MCF 10A (cell line): ENCODE measurements around the gene ALDH1A2. TPM values are rescaled to one million over a fixed set of nuclear protein-coding genes. Genes with fewer than 3 reads are reported as not detected.

Experiments used
- BruUV-seq: library from RNA; stranded (reverse); fragments of 400-500 nt; replicated peaks from 2 replicates; lab custom pipeline; 2021; lab: Mats Ljungman, UMichigan
- CTCF ChIA-PET: fragments of 300-600 bp; sonication (Branson Sonifier 250); formaldehyde crosslinking; extraction: SDS; loops from one replicate; lab custom pipeline; 2021; ENCODE audit warnings: antibody characterized with exemption, inconsistent platforms; lab: Yijun Ruan, JAX
- POLR2A ChIA-PET: fragments of 300-600, 350-650 bp; sonication (Branson Sonifier 250); formaldehyde crosslinking; extraction: SDS; loops from one replicate; lab custom pipeline; 2020; ENCODE audit warnings: antibody characterized with exemption, inconsistent platforms; lab: Yijun Ruan, JAX
- DNase-seq: peaks from one replicate; pipeline ENCODE4 v3.0.0-alpha.2; 2018; ENCODE audit not compliant: unreplicated experiment
- H3K27ac Mint-ChIP-seq: one replicate; pipeline ENCODE4 v1.8.0; 2022; ENCODE audit warnings: mild to moderate bottlenecking, low read depth, mixed read lengths; ENCODE audit not compliant: unreplicated experiment
- H3K27me3 Mint-ChIP-seq: one replicate; pipeline ENCODE4 v1.8.0; 2022; ENCODE audit warnings: mixed read lengths; ENCODE audit not compliant: insufficient read depth, unreplicated experiment
- H3K36me3 Mint-ChIP-seq: one replicate; pipeline ENCODE4 v1.8.0; 2022; ENCODE audit warnings: mild to moderate bottlenecking, moderate library complexity, mixed read lengths; ENCODE audit not compliant: insufficient read depth, unreplicated experiment
- H3K4me1 Mint-ChIP-seq: one replicate; pipeline ENCODE4 v1.8.0; 2022; ENCODE audit warnings: mixed read lengths; ENCODE audit not compliant: insufficient read depth, unreplicated experiment
- H3K4me3 Mint-ChIP-seq: one replicate; pipeline ENCODE4 v1.8.0; 2022; ENCODE audit warnings: mild to moderate bottlenecking, moderate library complexity, mixed read lengths; ENCODE audit not compliant: unreplicated experiment
- H3K9me3 Mint-ChIP-seq: one replicate; pipeline ENCODE4 v1.8.0; 2022; ENCODE audit warnings: mixed read lengths; ENCODE audit not compliant: unreplicated experiment
- intact Hi-C: fragments of 100-400 bp; cut with micrococcal nuclease; formaldehyde crosslinking; loops from 2 replicates; pipeline ENCODE4 v1.14.1; 2022
- total RNA-seq: library from RNA; stranded (reverse); gene quantifications from 2 replicates; pipeline ENCODE4 v1.2.3, GENCODE V29; 2022
- TF ChIP-seq, protein P1 (sequence below): fragments of 200-600 bp; IDR thresholded peaks from one replicate; pipeline ENCODE4 v1.8.0; 2022; ENCODE audit warnings: antibody characterized with exemption, mild to moderate bottlenecking; ENCODE audit not compliant: unreplicated experiment

The ALDH1A2 gene
- total RNA-seq, 1 experiment from 2014 or later: 1.2 TPM

GRCh38 chr15:58016581-58017175 is 48.8 kb downstream of the ALDH1A2 start:
- no peaks in the 10 kb centered on the region for H3K4me1 Mint-ChIP-seq
- no peaks in the 10 kb centered on the region for H3K36me3 Mint-ChIP-seq
- ChIA-PET POLR2A (no interaction called here), CTCF (interaction anchor here (1.0 kb wide), 2 partner anchors 50 to 166 kb away, joined by 4 to 5 read pairs; no protein-coding TSS in a partner anchor)
- no peaks in the 10 kb centered on the region for H3K27me3 Mint-ChIP-seq
- intact Hi-C loops: no loop called here
- no peak for DNase-seq
- H3K4me3 Mint-ChIP-seq: no peak overlapping the region
- TF ChIP-seq, protein P1, sequence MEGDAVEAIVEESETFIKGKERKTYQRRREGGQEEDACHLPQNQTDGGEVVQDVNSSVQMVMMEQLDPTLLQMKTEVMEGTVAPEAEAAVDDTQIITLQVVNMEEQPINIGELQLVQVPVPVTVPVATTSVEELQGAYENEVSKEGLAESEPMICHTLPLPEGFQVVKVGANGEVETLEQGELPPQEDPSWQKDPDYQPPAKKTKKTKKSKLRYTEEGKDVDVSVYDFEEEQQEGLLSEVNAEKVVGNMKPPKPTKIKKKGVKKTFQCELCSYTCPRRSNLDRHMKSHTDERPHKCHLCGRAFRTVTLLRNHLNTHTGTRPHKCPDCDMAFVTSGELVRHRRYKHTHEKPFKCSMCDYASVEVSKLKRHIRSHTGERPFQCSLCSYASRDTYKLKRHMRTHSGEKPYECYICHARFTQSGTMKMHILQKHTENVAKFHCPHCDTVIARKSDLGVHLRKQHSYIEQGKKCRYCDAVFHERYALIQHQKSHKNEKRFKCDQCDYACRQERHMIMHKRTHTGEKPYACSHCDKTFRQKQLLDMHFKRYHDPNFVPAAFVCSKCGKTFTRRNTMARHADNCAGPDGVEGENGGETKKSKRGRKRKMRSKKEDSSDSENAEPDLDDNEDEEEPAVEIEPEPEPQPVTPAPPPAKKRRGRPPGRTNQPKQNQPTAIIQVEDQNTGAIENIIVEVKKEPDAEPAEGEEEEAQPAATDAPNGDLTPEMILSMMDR: no peak
- H3K27ac Mint-ChIP-seq: no peak overlapping the region
- no peaks in the 10 kb centered on the region for H3K9me3 Mint-ChIP-seq
- no TSS peak for BruUV-seq

DNA sequence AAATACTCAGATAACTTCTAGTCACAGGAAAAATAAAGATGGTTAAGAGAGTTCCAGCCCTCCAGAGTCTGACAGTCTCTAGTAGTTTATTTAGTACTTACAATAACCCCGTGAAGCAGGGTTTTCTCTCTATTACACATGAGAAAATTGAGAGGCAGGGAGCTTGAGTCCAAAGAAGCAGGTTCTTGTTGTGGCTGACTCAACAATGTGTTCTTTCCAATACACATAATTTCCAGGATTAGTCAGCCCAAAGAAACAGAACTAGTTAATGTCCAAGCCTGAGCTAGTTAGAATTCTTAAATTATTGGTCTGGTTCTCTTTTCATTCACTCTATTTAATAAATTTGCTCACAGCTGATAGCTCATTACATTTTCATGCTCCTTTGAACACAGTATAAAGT is 49.9 kb downstream of the ALDH1A2 start:
- no TSS peak for BruUV-seq
- DNase-seq: no peak
- H3K27me3 Mint-ChIP-seq: no peaks in the 10 kb centered on the region
- H3K36me3 Mint-ChIP-seq: no peaks in the 10 kb centered on the region
- CTCF ChIA-PET: interaction anchor here (1.0 kb wide), 1 partner anchor 167 kb away, joined by 5 read pairs; no protein-coding TSS in a partner anchor
- POLR2A ChIA-PET: no interaction called here
- H3K4me3 Mint-ChIP-seq: no peak overlapping the region
- H3K4me1 Mint-ChIP-seq: no peaks in the 10 kb centered on the region
- TF ChIP-seq, protein P1: no peak
- H3K9me3 Mint-ChIP-seq: no peaks in the 10 kb centered on the region
- intact Hi-C loops: no loop called here
- no peak overlapping the region for H3K27ac Mint-ChIP-seq

- CTCF ChIA-PET: no interaction called here
- no peaks in the 10 kb centered on the region for H3K27me3 Mint-ChIP-seq
- no peaks in the 10 kb centered on the region for H3K9me3 Mint-ChIP-seq
- no peak overlapping the region for H3K27ac Mint-ChIP-seq
- no peak overlapping the region for H3K4me3 Mint-ChIP-seq
- TF ChIP-seq, protein P1: no peak
- H3K4me1 Mint-ChIP-seq: no peaks in the 10 kb centered on the region
- intact Hi-C loops: no loop called here
- no TSS peak for BruUV-seq
- no peaks in the 10 kb centered on the region for H3K36me3 Mint-ChIP-seq
- POLR2A ChIA-PET: no interaction called here
- no peak for DNase-seq
Measured at GRCh38 chr15:58014470-58014869, 51.0 kb downstream of the ALDH1A2 start.

DNA sequence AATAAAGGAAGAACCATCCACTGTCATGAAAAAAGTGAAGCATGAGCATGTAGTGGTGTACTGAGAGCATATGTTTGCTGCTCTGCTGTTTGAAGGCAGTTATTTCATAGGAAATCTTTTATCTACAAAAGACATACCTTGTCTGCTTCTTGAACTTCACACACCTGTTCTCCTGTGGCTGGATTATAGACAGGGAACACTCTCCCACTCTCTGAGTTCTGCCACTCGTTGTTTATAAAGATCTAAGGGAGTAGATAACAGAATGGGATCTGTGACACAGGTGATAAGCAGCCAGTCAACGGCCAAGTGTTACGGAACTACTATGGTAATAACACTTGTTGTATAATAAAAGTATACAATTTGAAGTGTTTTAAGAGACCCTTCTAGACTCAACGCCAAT is 51.5 kb downstream of the ALDH1A2 start:
- no peak overlapping the region for H3K4me3 Mint-ChIP-seq
- intact Hi-C loops: no loop called here
- H3K27ac Mint-ChIP-seq: no peak overlapping the region
- DNase-seq: no peak
- no peaks in the 10 kb centered on the region for H3K36me3 Mint-ChIP-seq
- TF ChIP-seq, protein P1: no peak
- BruUV-seq: no TSS peak
- ChIA-PET POLR2A (no interaction called here), CTCF (no interaction called here)
- no peaks in the 10 kb centered on the region for H3K4me1 Mint-ChIP-seq
- no peaks in the 10 kb centered on the region for H3K27me3 Mint-ChIP-seq
- no peaks in the 10 kb centered on the region for H3K9me3 Mint-ChIP-seq
